Measurements from ENCODE around the gene KHSRP.

DNA sequence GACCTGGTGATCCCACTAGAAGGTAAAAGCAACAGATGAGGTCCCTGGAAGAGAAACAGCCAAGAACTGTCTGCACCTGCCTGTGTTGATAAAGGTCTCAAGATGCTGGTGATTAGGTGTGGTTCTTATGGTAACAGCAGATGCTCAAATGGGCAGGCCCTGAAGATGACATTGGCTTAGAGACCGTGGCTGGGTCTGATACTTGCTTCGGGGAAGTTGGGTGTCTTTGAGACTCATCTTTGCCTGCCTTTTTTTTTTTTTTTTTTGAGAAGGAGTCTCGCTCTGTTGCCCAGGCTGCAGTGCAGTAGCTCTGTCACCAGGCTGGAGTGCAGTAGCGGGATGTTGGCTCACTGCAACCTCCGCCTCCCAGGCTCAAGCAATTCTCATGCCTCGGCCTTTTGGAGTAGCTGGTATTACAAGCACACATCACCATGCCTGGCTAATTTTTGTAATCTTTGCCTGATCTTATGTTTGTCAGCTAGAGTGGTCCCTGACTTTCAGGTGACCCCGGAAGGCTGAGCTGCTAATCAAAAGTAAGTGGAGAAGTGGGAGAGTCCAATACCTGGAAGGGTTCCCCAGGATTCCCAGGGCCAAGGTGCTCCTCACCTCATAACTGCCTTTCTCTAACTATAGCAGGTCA is 27.1 kb upstream of the KHSRP start:
- TF ChIP-seq, protein P1, sequence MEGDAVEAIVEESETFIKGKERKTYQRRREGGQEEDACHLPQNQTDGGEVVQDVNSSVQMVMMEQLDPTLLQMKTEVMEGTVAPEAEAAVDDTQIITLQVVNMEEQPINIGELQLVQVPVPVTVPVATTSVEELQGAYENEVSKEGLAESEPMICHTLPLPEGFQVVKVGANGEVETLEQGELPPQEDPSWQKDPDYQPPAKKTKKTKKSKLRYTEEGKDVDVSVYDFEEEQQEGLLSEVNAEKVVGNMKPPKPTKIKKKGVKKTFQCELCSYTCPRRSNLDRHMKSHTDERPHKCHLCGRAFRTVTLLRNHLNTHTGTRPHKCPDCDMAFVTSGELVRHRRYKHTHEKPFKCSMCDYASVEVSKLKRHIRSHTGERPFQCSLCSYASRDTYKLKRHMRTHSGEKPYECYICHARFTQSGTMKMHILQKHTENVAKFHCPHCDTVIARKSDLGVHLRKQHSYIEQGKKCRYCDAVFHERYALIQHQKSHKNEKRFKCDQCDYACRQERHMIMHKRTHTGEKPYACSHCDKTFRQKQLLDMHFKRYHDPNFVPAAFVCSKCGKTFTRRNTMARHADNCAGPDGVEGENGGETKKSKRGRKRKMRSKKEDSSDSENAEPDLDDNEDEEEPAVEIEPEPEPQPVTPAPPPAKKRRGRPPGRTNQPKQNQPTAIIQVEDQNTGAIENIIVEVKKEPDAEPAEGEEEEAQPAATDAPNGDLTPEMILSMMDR (IDR thresholded peaks at IDR 0.05) = no peak
- TF ChIP-seq POLR2A (IDR thresholded peaks at IDR 0.05) = no peak
